HG02938 (cell line): Measurements from ENCODE around the gene ADAMTSL5.

Experiments
- ATAC-seq: cut with Tn5 transposase; IDR thresholded peaks from one replicate; pipeline ENCODE4 v1.9.1; 2021; ENCODE audit warnings: mild to moderate bottlenecking, moderate library complexity; ENCODE audit not compliant: unreplicated experiment

ADAMTSL5 gene

GRCh38 chr19:1496714-1497577 is 15.9 kb downstream of the ADAMTSL5 start:
- ATAC-seq, result no peak

- ATAC-seq, result no peak
Measured at GRCh38 chr19:1495799-1496713, 16.8 kb downstream of the ADAMTSL5 start.

GRCh38 chr19:1495051-1495798 is 17.6 kb downstream of the ADAMTSL5 start:
- ATAC-seq, result no peak

GRCh38 chr19:1494115-1494815 is 18.6 kb downstream of the ADAMTSL5 start:
- ATAC-seq, result no peak

- no peak for ATAC-seq
Measured at GRCh38 chr19:1492474-1493006, 20.3 kb downstream of the ADAMTSL5 start.

- no peak for ATAC-seq
Measured at GRCh38 chr19:1491849-1492170, 21.0 kb downstream of the ADAMTSL5 start.

- ATAC-seq, result no peak
Measured at GRCh38 chr19:1491114-1491848, 21.5 kb downstream of the ADAMTSL5 start, which contains the start of gene REEP6. REEP6 (plus strand) TSS chr19:1491181; CDS start chr19:1491270, 89 bp downstream.

GRCh38 chr19:1490311-1491113 is 22.3 kb downstream of the ADAMTSL5 start, which contains the start of gene PCSK4:
PCSK4 (minus strand) TSS chr19:1490350; CDS start chr19:1490346, 4 bp downstream.
- ATAC-seq, result peak; percentile 78

- ATAC-seq, result no peak
Measured at GRCh38 chr19:1489463-1490310, 23.1 kb downstream of the ADAMTSL5 start.

GRCh38 chr19:1488282-1488601 is 24.6 kb downstream of the ADAMTSL5 start:
- ATAC-seq, result no peak

- no peak for ATAC-seq
Measured at GRCh38 chr19:1487576-1488281, 25.1 kb downstream of the ADAMTSL5 start.

- ATAC-seq, result no peak
Measured at GRCh38 chr19:1486720-1487575, 25.9 kb downstream of the ADAMTSL5 start.

- no peak for ATAC-seq
Measured at GRCh38 chr19:1483979-1484428, 28.8 kb downstream of the ADAMTSL5 start.

GRCh38 chr19:1483131-1483978 is 29.5 kb downstream of the ADAMTSL5 start:
- ATAC-seq, result no peak
